Osteocyte (in vitro differentiated cells): ENCODE data around the gene RCAN2. TPM values are rescaled to one million over a fixed set of nuclear protein-coding genes. Genes with fewer than 3 reads are reported as not detected.

Experiments used
- DNase-seq: peaks from one replicate; pipeline ENCODE4 v3.0.0; 2021; ENCODE audit warnings: mixed read lengths; ENCODE audit not compliant: unreplicated experiment; ENCODE audit errors: extremely low spot score
- H3K27ac Mint-ChIP-seq: one replicate; pipeline ENCODE4 v1.8.0; 2021; ENCODE audit warnings: mild to moderate bottlenecking, mixed read lengths; ENCODE audit not compliant: unreplicated experiment
- H3K27me3 Mint-ChIP-seq: one replicate; pipeline ENCODE4 v1.8.0; 2021; ENCODE audit warnings: mixed read lengths; ENCODE audit not compliant: unreplicated experiment
- H3K36me3 Mint-ChIP-seq: one replicate; pipeline ENCODE4 v1.8.0; 2021; ENCODE audit warnings: mixed read lengths; ENCODE audit not compliant: unreplicated experiment
- H3K4me1 Mint-ChIP-seq: one replicate; pipeline ENCODE4 v1.8.0; 2021; ENCODE audit warnings: mixed read lengths; ENCODE audit not compliant: unreplicated experiment
- H3K4me3 Mint-ChIP-seq: one replicate; pipeline ENCODE4 v1.8.0; 2021; ENCODE audit warnings: mild to moderate bottlenecking, moderate library complexity, mixed read lengths; ENCODE audit not compliant: unreplicated experiment
- H3K9me3 Mint-ChIP-seq: one replicate; pipeline ENCODE4 v1.8.0; 2021; ENCODE audit warnings: mixed read lengths; ENCODE audit not compliant: unreplicated experiment
- total RNA-seq: library from RNA; stranded (reverse); gene quantifications from 2 replicates; pipeline ENCODE4 v1.2.1, GENCODE V29; 2021
- TF ChIP-seq, protein P1 (sequence below): fragments of 200-600 bp; sonication (generic); IDR thresholded peaks from 2 replicates; pipeline ENCODE4 v1.5.0; 2021; ENCODE audit warnings: antibody characterized with exemption, mild to moderate bottlenecking, moderate library complexity

Gene RCAN2
- total RNA-seq, 1 donor from 2014 or later, result 31.3 TPM

DNA sequence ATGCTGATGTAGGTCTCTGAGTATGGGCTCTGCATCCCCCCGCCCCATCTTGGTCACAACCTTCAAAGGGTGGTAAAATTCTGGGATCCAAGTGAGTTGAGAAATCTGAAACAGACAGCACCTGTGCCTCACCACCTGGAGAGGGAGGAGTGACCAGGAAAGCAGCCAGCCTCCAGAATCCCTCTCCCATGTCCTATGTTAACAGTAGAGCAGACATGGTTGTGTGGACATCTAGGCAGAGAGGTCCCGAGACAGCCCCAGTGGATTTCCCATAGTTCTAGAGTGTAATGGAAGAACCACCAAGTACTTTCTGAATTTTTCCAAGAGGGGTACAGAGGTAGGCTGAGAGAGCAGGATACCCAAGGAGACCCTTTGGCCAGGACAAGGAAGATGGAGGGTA lies 216.7 kb downstream of the RCAN2 start:
- Mint-ChIP-seq H3K36me3 (no peaks in the 10 kb centered on the region), H3K27me3 (no peaks in the 10 kb centered on the region), H3K4me3 (no peak overlapping the region), H3K4me1 (no peaks in the 10 kb centered on the region), H3K9me3 (no peaks in the 10 kb centered on the region), H3K27ac (no peak overlapping the region)
- TF ChIP-seq, protein P1, sequence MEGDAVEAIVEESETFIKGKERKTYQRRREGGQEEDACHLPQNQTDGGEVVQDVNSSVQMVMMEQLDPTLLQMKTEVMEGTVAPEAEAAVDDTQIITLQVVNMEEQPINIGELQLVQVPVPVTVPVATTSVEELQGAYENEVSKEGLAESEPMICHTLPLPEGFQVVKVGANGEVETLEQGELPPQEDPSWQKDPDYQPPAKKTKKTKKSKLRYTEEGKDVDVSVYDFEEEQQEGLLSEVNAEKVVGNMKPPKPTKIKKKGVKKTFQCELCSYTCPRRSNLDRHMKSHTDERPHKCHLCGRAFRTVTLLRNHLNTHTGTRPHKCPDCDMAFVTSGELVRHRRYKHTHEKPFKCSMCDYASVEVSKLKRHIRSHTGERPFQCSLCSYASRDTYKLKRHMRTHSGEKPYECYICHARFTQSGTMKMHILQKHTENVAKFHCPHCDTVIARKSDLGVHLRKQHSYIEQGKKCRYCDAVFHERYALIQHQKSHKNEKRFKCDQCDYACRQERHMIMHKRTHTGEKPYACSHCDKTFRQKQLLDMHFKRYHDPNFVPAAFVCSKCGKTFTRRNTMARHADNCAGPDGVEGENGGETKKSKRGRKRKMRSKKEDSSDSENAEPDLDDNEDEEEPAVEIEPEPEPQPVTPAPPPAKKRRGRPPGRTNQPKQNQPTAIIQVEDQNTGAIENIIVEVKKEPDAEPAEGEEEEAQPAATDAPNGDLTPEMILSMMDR, result no peak
- no peak for DNase-seq

GRCh38 chr6:46273911-46274310 lies 217.3 kb downstream of the RCAN2 start:
- Mint-ChIP-seq H3K4me3 (no peak overlapping the region), H3K27me3 (no peaks in the 10 kb centered on the region), H3K9me3 (no peaks in the 10 kb centered on the region), H3K27ac (no peak overlapping the region), H3K36me3 (no peaks in the 10 kb centered on the region), H3K4me1 (no peaks in the 10 kb centered on the region)
- TF ChIP-seq, protein P1, result no peak
- DNase-seq, result no peak

DNA sequence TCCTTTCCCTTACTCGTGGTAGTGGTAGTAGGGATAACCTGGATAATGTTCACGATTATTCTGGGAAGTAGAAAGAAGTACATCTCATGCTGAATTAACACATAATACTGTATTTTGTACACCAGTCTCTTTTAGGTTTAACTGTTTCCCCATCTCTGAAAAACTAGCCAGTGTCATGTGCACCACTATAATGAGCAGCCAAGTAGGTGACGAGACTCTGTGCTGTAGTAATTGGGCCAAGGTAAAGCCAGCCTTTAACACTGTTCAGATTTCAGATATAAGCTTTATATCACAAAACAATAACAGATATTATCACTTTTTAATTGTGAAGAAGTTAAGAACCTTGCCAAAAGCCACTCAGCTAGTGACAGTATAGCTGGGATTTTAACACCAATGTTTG lies 219.5 kb downstream of the RCAN2 start:
- Mint-ChIP-seq H3K4me1 (no peaks in the 10 kb centered on the region), H3K9me3 (no peaks in the 10 kb centered on the region), H3K4me3 (no peak overlapping the region), H3K27ac (no peak overlapping the region), H3K27me3 (no peaks in the 10 kb centered on the region), H3K36me3 (no peaks in the 10 kb centered on the region)
- no peak for DNase-seq
- TF ChIP-seq, protein P1, result no peak

- Mint-ChIP-seq H3K4me1 (no peaks in the 10 kb centered on the region), H3K36me3 (no peaks in the 10 kb centered on the region), H3K27me3 (no peaks in the 10 kb centered on the region), H3K9me3 (no peaks in the 10 kb centered on the region), H3K27ac (no peak overlapping the region), H3K4me3 (no peak overlapping the region)
- no peak for DNase-seq
- TF ChIP-seq, protein P1, result no peak
Measured at GRCh38 chr6:46271107-46271506, 220.1 kb downstream of the RCAN2 start.

- Mint-ChIP-seq H3K4me1 (no peaks in the 10 kb centered on the region), H3K27me3 (no peaks in the 10 kb centered on the region), H3K27ac (no peak overlapping the region), H3K4me3 (no peak overlapping the region), H3K9me3 (no peaks in the 10 kb centered on the region), H3K36me3 (no peaks in the 10 kb centered on the region)
- no peak for DNase-seq
- TF ChIP-seq, protein P1, result no peak
Measured at GRCh38 chr6:46270336-46270735, 220.9 kb downstream of the RCAN2 start.
